GM12865 (cell line): ENCODE results near the gene CDH4.

Experiments used
- DNase-seq: peaks from one replicate; pipeline ENCODE4 v3.0.0; 2010; ENCODE audit warnings: low read depth
- H3K4me3 ChIP-seq: 2 replicates; pipeline ENCODE4 v1.5.1; 2011; ENCODE audit warnings: mild to moderate bottlenecking, low read depth, low read length, control low read depth
- CTCF ChIP-seq: IDR thresholded peaks from 2 replicates; pipeline ENCODE4 v1.5.1; 2011; ENCODE audit warnings: low read length, control low read depth, low read depth, inconsistent platforms; ENCODE audit not compliant: insufficient read depth; ENCODE audit errors: missing control alignments

The CDH4 gene

GRCh38 chr20:61655591-61655990, 403.5 kb downstream of the CDH4 start:
- no peak for DNase-seq
- no peak overlapping the region for H3K4me3 ChIP-seq
- no peak for TF ChIP-seq CTCF

GRCh38 chr20:61656198-61656597, 404.1 kb downstream of the CDH4 start:
- no peak overlapping the region for H3K4me3 ChIP-seq
- DNase-seq: no peak
- TF ChIP-seq CTCF: no peak

- no peak overlapping the region for H3K4me3 ChIP-seq
- no peak for TF ChIP-seq CTCF
- DNase-seq: no peak
These were observed 405.8 kb downstream of the CDH4 start for GRCh38 chr20:61657721-61658377.

GRCh38 chr20:61658563-61658962, 406.5 kb downstream of the CDH4 start:
- DNase-seq: no peak
- TF ChIP-seq CTCF: no peak
- H3K4me3 ChIP-seq: no peak overlapping the region

GRCh38 chr20:61659246-61659993, 407.4 kb downstream of the CDH4 start:
- TF ChIP-seq CTCF: no peak
- no peak for DNase-seq
- no peak overlapping the region for H3K4me3 ChIP-seq

GRCh38 chr20:61659994-61660346, 407.9 kb downstream of the CDH4 start:
- no peak overlapping the region for H3K4me3 ChIP-seq
- no peak for TF ChIP-seq CTCF
- DNase-seq: no peak
